GM23338 (cell line): ENCODE data around the gene PTPRZ1. TPM values are rescaled to one million over a fixed set of nuclear protein-coding genes. Genes with fewer than 3 reads are reported as not detected.

ENCODE experiments used
- ATAC-seq: fragments of 200-7000 bp; cut with Tn5 transposase; 3 replicates; pipeline ENCODE4 v1.9.1; 2020
- DNase-seq: peaks from one replicate; pipeline ENCODE4 v3.0.0-alpha.2; 2015; ENCODE audit warnings: low spot score
- H2AFZ ChIP-seq: fragments of 200-600 bp; sonication (generic); 2 replicates; pipeline ENCODE4 v1.8.0; 2016; ENCODE audit warnings: antibody characterized with exemption, mild to moderate bottlenecking, moderate library complexity
- H3F3A ChIP-seq: fragments of 200-600 bp; sonication (generic); replicated peaks from 2 replicates; pipeline ENCODE4 v1.8.0; 2017; ENCODE audit warnings: antibody characterized with exemption, mixed run types, low read depth
- H3K27ac ChIP-seq: fragments of 200-600 bp; sonication (generic); 2 replicates; pipeline ENCODE4 v1.6.1; 2016; ENCODE audit warnings: low read depth
- H3K27me3 ChIP-seq: fragments of 200-600 bp; sonication (generic); 2 replicates; pipeline ENCODE4 v1.8.0; 2016; ENCODE audit warnings: mild to moderate bottlenecking, mixed run types, moderate library complexity; ENCODE audit not compliant: insufficient read depth
- H3K36me3 ChIP-seq: fragments of 200-600 bp; sonication (generic); 2 replicates; pipeline ENCODE4 v1.8.0; 2016; ENCODE audit warnings: mild to moderate bottlenecking; ENCODE audit not compliant: insufficient read depth
- H3K4me1 ChIP-seq: fragments of 200-600 bp; sonication (generic); 2 replicates; pipeline ENCODE4 v1.8.0; 2016; ENCODE audit warnings: mild to moderate bottlenecking, moderate library complexity; ENCODE audit not compliant: insufficient read depth
- H3K4me2 ChIP-seq: fragments of 200-600 bp; sonication (generic); 2 replicates; pipeline ENCODE4 v1.7.1; 2017; ENCODE audit warnings: mixed run types
- H3K4me3 ChIP-seq: fragments of 200-600 bp; sonication (generic); 2 replicates; pipeline ENCODE4 v1.6.1; 2016; ENCODE audit warnings: mixed run types
- H3K79me2 ChIP-seq: fragments of 200-600 bp; sonication (generic); replicated peaks from 2 replicates; pipeline ENCODE4 v1.8.0; 2017; ENCODE audit warnings: mild to moderate bottlenecking; ENCODE audit not compliant: insufficient read depth
- H3K9me2 ChIP-seq: fragments of 200-600 bp; sonication (generic); 2 replicates; pipeline ENCODE4 v1.8.0; 2017; ENCODE audit not compliant: insufficient read depth
- H4K20me1 ChIP-seq: fragments of 200-600 bp; sonication (generic); replicated peaks from 2 replicates; pipeline ENCODE4 v1.8.0; 2017; ENCODE audit warnings: mild to moderate bottlenecking; ENCODE audit not compliant: insufficient read depth
- H3K27ac Mint-ChIP-seq: 2 replicates; pipeline ENCODE4 v1.8.0; 2020; ENCODE audit warnings: inconsistent platforms, mild to moderate bottlenecking, moderate library complexity, mixed read lengths
- H3K27me3 Mint-ChIP-seq: 3 replicates; pipeline ENCODE4 v1.8.0; 2022; ENCODE audit warnings: low read depth, mild to moderate bottlenecking, moderate library complexity, mixed read lengths, inconsistent platforms; ENCODE audit not compliant: insufficient read depth, poor library complexity
- H3K36me3 Mint-ChIP-seq: 3 replicates; pipeline ENCODE4 v1.8.0; 2021; ENCODE audit warnings: low read depth, mild to moderate bottlenecking, inconsistent platforms, moderate library complexity, mixed read lengths
- H3K4me1 Mint-ChIP-seq: 3 replicates; pipeline ENCODE4 v1.8.0; 2020; ENCODE audit warnings: mild to moderate bottlenecking, inconsistent platforms, mixed read lengths
- H3K4me3 Mint-ChIP-seq: 3 replicates; pipeline ENCODE4 v1.8.0; 2021; ENCODE audit warnings: moderate library complexity, mild to moderate bottlenecking, inconsistent platforms, mixed read lengths
- H3K9me3 Mint-ChIP-seq: 3 replicates; pipeline ENCODE4 v1.8.0; 2020; ENCODE audit warnings: moderate library complexity, mild to moderate bottlenecking, inconsistent platforms, mixed read lengths
- EZH2 ChIP-seq: fragments of 200-600 bp; sonication (generic); IDR thresholded peaks from one replicate; pipeline ENCODE4 v1.8.0; 2017; ENCODE audit warnings: antibody characterized with exemption, mild to moderate bottlenecking, low read depth; ENCODE audit not compliant: unreplicated experiment
- NANOG ChIP-seq: IDR thresholded peaks from 2 replicates; pipeline ENCODE4 v1.6.1; 2016; ENCODE audit warnings: antibody characterized with exemption, borderline replicate concordance
- ZNF331 ChIP-seq: fragments of 250-450 bp; sonication (Bioruptor Pico); IDR thresholded peaks from 2 replicates; pipeline ENCODE4 v1.5.0; 2020; ENCODE audit warnings: low read depth, mild to moderate bottlenecking, moderate library complexity
- polyA plus RNA-seq: library from polyadenylated mRNA; unstranded; fragments of >200 nt; fragmentation: Nextera tagmentation; extraction: Ambion mirVana; gene quantifications from 2 replicates; pipeline ENCODE4 v1.2.1, GENCODE V29; 2016
- total RNA-seq: library from RNA; depleted of rRNA; stranded (reverse); fragments of >200 nt; shearing (Covaris generic); gene quantifications from 2 replicates; pipeline ENCODE4 v1.2.3, GENCODE V29; 2014
- TF ChIP-seq, protein P1 (sequence below): fragments of 250-450 bp; sonication (Bioruptor Pico); IDR thresholded peaks from 2 replicates; pipeline ENCODE4 v1.5.0; 2020; ENCODE audit warnings: mild to moderate bottlenecking, moderate library complexity
- TF ChIP-seq, protein P2 (sequence below): IDR thresholded peaks from one replicate; pipeline ENCODE4 v1.6.1; 2018; ENCODE audit warnings: antibody characterized with exemption; ENCODE audit not compliant: unreplicated experiment

The PTPRZ1 gene
- total and polyA plus RNA-seq, 2 experiments from 2014 or later: 160 to 230 TPM

DNA sequence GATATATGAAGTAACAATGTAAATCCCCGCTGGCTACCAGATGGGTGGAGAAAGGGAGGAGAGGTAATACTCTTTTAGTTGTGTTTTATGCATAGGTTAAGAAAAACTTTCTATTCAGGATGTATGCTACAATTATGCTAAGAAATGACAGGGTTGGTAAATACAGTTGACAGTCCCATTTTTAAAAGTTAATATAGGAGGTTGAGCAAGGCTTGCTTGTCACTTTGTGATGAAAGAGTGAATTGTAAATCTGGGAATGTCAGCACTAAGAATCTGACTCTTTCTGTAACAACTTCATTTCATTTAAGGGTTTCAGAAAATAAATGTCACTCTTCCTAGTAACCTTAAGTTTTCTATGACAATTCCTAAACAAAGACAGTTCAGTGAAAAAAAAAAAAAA, 59.8 kb downstream of the PTPRZ1 start (continued):
- TF ChIP-seq, protein P1, sequence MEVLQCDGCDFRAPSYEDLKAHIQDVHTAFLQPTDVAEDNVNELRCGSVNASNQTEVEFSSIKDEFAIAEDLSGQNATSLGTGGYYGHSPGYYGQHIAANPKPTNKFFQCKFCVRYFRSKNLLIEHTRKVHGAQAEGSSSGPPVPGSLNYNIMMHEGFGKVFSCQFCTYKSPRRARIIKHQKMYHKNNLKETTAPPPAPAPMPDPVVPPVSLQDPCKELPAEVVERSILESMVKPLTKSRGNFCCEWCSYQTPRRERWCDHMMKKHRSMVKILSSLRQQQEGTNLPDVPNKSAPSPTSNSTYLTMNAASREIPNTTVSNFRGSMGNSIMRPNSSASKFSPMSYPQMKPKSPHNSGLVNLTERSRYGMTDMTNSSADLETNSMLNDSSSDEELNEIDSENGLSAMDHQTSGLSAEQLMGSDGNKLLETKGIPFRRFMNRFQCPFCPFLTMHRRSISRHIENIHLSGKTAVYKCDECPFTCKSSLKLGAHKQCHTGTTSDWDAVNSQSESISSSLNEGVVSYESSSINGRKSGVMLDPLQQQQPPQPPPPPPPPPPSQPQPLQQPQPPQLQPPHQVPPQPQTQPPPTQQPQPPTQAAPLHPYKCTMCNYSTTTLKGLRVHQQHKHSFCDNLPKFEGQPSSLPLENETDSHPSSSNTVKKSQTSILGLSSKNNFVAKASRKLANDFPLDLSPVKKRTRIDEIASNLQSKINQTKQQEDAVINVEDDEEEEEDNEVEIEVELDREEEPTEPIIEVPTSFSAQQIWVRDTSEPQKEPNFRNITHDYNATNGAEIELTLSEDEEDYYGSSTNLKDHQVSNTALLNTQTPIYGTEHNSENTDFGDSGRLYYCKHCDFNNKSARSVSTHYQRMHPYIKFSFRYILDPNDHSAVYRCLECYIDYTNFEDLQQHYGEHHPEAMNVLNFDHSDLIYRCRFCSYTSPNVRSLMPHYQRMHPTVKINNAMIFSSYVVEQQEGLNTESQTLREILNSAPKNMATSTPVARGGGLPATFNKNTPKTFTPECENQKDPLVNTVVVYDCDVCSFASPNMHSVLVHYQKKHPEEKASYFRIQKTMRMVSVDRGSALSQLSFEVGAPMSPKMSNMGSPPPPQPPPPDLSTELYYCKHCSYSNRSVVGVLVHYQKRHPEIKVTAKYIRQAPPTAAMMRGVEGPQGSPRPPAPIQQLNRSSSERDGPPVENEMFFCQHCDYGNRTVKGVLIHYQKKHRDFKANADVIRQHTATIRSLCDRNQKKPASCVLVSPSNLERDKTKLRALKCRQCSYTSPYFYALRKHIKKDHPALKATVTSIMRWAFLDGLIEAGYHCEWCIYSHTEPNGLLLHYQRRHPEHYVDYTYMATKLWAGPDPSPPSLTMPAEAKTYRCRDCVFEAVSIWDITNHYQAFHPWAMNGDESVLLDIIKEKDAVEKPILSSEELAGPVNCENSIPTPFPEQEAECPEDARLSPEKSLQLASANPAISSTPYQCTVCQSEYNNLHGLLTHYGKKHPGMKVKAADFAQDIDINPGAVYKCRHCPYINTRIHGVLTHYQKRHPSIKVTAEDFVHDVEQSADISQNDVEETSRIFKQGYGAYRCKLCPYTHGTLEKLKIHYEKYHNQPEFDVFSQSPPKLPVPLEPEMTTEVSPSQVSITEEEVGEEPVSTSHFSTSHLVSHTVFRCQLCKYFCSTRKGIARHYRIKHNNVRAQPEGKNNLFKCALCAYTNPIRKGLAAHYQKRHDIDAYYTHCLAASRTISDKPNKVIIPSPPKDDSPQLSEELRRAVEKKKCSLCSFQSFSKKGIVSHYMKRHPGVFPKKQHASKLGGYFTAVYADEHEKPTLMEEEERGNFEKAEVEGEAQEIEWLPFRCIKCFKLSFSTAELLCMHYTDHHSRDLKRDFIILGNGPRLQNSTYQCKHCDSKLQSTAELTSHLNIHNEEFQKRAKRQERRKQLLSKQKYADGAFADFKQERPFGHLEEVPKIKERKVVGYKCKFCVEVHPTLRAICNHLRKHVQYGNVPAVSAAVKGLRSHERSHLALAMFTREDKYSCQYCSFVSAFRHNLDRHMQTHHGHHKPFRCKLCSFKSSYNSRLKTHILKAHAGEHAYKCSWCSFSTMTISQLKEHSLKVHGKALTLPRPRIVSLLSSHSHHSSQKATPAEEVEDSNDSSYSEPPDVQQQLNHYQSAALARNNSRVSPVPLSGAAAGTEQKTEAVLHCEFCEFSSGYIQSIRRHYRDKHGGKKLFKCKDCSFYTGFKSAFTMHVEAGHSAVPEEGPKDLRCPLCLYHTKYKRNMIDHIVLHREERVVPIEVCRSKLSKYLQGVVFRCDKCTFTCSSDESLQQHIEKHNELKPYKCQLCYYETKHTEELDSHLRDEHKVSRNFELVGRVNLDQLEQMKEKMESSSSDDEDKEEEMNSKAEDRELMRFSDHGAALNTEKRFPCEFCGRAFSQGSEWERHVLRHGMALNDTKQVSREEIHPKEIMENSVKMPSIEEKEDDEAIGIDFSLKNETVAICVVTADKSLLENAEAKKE (CRISPR knock-in tag): no peak
- TF ChIP-seq ZNF331 (CRISPR knock-in tag) (no peak), EZH2 (no peak)

DNA sequence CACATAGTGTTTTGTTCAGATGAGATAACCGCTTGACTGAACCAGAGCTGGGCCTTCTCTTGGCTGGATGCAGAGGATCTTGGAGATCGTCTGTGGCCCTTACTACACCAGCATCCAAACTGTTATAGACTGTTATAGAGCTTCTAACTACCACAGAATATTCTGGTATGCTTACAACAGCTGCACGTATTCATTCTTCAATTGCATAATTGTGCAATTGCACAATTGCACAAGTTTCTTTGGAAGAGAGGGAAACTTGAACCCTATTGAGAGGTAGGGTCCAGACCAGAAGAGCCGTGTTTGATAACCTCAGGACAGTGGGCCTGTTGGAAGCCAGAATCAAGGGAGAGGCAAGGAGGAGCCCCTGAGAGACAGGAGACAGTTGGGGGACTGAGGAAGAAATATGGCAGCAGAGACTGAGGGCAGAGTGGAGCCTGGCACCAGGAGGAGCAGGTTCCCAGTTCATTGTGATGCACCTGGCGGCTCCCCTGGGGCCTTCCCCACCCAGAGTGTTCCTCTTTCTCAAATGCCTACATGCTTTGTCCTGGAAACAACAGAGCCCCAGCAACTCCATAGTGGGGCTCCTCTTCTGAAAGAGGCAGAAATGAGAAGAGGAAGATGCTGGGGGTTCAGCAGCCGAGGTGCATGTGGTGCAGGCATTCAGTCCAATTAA, 64.1 kb downstream of the PTPRZ1 start:
- Mint-ChIP-seq H3K27ac (peak overlapping the region; percentile 91), H3K36me3 (peaks cover 27% of the 10 kb centered on the region), H3K4me1 (peaks cover 82% of the 10 kb centered on the region), H3K9me3 (no peaks in the 10 kb centered on the region), H3K27me3 (peaks cover 2% of the 10 kb centered on the region), H3K4me3 (no peak overlapping the region; the same call in 2 of the 3 replicates)
- H2AFZ ChIP-seq: no peak overlapping the region
- H3K36me3 ChIP-seq: no peaks in the 10 kb centered on the region
- H3K4me2 ChIP-seq: peak overlapping the region; percentile 21; the same call in 1 of the 2 replicates
- H3K4me3 ChIP-seq: no peak overlapping the region
- ATAC-seq (peak; percentile 83), DNase-seq (peak; percentile 56)
- no peaks in the 10 kb centered on the region for H3K9me2 ChIP-seq
- no peaks in the 10 kb centered on the region for H3F3A ChIP-seq
- peaks cover 33% of the 10 kb centered on the region for H3K79me2 ChIP-seq
- no peaks in the 10 kb centered on the region for H4K20me1 ChIP-seq
- H3K27ac ChIP-seq: peak overlapping the region; percentile 96
- peaks cover 60% of the 10 kb centered on the region for H3K4me1 ChIP-seq
- H3K27me3 ChIP-seq: no peaks in the 10 kb centered on the region
- TF ChIP-seq NANOG: peak; percentile 39; the same call in 1 of the 2 replicates
- TF ChIP-seq, protein P2, sequence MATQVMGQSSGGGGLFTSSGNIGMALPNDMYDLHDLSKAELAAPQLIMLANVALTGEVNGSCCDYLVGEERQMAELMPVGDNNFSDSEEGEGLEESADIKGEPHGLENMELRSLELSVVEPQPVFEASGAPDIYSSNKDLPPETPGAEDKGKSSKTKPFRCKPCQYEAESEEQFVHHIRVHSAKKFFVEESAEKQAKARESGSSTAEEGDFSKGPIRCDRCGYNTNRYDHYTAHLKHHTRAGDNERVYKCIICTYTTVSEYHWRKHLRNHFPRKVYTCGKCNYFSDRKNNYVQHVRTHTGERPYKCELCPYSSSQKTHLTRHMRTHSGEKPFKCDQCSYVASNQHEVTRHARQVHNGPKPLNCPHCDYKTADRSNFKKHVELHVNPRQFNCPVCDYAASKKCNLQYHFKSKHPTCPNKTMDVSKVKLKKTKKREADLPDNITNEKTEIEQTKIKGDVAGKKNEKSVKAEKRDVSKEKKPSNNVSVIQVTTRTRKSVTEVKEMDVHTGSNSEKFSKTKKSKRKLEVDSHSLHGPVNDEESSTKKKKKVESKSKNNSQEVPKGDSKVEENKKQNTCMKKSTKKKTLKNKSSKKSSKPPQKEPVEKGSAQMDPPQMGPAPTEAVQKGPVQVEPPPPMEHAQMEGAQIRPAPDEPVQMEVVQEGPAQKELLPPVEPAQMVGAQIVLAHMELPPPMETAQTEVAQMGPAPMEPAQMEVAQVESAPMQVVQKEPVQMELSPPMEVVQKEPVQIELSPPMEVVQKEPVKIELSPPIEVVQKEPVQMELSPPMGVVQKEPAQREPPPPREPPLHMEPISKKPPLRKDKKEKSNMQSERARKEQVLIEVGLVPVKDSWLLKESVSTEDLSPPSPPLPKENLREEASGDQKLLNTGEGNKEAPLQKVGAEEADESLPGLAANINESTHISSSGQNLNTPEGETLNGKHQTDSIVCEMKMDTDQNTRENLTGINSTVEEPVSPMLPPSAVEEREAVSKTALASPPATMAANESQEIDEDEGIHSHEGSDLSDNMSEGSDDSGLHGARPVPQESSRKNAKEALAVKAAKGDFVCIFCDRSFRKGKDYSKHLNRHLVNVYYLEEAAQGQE: no peak
